ENCODE data around the gene PANX3.
"Not testable (repeated sequence)": the region's sequence is repeated elsewhere in the genome, so short reads cannot be mapped to it uniquely, and the experiment has no call there.

Gene PANX3, protein sequence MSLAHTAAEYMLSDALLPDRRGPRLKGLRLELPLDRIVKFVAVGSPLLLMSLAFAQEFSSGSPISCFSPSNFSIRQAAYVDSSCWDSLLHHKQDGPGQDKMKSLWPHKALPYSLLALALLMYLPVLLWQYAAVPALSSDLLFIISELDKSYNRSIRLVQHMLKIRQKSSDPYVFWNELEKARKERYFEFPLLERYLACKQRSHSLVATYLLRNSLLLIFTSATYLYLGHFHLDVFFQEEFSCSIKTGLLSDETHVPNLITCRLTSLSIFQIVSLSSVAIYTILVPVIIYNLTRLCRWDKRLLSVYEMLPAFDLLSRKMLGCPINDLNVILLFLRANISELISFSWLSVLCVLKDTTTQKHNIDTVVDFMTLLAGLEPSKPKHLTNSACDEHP

DNA sequence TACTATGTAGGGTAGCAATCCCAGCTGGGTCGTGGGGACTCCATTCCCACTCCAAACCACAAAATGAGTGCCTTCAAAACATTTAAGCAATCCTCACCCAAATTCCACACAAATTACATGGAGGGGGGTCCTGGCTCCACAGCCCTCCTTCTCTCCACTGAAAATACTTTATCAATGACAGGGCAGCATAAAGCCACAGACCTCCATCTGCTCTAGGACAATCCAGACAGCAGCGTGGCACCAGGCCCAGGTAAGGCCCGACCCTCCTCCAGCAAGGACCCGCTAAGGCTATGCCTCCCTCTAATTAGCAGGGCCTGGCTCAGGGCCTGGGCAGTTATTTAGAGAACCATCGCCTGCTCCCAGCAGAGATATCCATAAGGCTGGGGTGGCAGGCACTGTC is at the start of gene PANX3:
PANX3 (plus strand) TSS at position 365 of the 400 bp plus-strand sequence. CDS start 129 bp downstream, outside the sequence.
- no peak for DNase-seq

DNA sequence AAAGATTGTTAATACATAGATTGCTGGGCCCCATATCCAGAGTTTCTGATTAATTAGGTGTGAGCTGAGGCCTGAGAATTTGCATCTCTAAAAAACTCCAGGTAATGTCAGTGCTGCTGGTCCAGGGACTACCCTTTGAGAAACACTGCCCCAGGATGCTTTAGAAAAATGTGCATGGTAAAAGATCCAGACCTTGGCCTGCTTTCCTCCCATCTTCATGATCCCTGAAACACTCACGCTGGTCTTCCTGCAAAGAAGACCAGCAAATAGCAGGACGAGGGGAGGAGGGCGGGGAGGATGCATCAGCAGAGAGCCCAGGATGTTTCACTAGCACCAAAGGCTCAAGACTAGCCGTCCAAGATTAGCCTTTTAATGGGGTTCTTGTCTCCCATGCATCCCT is 41.5 kb upstream of the PANX3 start, which contains the start of gene OR8A1:
OR8A1 (plus strand) TSS at position 301 of the 400 bp plus-strand sequence. CDS start 123 bp downstream, outside the sequence.
- DNase-seq: no peak

DNA sequence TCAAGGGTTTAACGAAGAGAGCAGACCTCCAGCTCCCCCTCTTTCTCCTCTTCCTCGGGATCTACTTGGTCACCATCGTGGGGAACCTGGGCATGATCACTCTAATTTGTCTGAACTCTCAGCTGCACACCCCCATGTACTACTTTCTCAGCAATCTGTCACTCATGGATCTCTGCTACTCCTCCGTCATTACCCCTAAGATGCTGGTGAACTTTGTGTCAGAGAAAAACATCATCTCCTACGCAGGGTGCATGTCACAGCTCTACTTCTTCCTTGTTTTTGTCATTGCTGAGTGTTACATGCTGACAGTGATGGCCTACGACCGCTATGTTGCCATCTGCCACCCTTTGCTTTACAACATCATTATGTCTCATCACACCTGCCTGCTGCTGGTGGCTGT is 41.1 kb upstream of the PANX3 start:
- no peak for DNase-seq

DNA sequence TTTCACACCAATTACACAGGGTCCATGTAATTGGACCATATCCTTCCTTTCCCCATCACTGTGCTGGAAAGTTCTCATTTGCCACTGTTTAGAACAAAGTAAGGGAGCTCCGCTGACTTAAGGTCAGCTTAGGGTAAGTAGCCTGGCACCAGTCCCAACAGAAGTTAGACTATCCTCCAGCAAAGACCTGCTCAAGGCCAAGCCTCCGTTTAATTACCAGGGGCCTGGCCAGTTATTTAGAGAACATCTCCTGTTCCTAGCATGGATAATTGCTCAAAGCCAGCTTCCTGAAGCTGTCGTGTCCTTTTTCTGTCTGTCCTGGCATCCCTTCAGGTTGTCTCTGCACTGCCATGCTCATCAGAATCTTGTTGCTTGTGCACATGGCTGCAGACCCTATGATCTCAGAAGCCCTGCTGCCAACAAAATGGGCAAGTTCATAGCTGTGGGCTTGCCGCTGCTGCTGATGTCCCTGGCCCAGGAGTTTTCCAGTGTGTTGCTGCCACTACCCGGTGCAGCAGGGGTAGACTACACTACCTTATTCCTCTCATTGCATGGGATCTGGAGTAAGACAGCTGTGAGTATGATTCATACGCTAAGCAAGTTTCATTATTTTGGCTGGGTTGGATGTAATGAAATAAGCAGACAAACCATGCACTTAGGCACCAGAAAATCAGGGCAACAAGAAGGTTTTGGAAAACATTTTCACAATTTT is 33.4 kb upstream of the PANX3 start:
- no peak for DNase-seq

DNA sequence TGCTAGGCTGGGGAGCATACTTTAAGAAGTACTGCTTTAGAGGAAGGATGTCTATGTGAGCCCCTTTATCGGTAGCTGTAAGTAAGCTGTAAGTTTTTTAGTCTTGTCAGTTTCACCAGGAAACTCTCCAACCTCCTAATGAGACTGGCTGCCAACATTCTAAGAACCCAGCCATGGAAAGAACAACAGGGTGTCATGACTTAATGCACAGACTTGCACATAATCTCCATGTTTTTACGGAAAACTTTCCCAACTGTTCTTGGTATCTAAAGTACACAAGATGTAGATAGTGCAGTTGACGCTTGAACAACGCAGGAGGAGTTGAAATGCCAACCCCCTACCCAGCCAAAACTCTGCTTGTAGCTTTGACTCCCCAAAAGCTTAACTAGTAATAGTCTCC is 32.5 kb upstream of the PANX3 start:
- DNase-seq: no peak

DNA sequence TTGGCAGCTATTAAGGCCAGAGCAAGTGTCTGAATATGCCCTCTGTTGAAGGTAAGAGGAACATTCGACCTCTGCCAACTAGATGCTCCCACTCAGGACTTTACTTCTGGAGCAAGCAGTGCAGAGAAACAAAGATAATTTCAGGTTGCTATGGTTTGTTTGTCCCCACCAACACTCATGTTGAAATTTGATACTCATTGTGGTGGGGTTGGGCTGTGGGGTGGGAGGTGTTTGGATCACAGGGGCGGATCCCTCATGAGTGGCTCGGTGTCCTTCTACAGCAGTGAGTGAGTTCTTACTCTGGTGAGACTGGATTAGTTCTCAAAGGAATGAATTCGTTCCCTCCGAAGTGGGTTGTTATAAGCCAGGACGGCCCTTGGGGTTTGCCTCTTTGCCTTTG is 29.4 kb upstream of the PANX3 start:
- no peak for DNase-seq

DNA sequence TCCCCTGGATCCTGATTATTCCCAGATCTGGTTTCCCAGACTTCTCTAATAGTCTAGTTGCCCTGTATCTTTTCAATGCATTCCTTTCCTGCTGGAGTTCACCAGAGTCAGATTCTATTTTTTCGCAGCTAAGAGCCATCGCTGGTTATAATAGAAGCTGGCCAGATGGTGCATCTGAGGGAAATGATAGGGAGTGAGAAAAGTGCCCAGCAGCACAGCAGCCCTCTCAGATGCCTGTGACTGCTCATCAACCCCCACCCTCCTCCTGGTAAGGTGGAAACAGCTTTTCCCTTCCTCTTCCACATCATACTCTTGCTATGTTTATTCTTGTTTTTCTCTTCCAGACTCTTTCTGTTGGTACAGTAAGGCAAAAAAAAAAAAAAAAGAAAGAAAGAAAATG is 28.7 kb upstream of the PANX3 start:
- DNase-seq: no peak

DNA sequence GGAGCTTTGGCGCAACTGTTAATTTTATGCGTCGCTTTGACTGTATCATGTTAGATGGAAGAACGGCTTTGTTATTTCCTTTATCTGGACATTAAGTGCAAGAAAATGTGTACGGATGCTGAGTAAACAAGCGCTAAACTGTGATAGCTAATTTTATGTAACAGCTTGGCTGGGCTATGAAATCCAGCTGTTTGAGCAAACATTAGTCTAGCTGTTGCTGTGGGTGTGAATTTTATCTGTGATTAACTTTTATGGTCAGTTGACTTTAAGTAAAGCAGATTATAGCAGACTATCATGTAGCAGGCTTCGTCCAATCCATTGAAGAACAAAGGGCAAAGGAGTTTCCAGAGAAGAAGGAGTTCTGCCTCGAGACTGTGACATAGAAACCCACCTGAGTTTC is 27.4 kb upstream of the PANX3 start:
- no peak for DNase-seq

DNA sequence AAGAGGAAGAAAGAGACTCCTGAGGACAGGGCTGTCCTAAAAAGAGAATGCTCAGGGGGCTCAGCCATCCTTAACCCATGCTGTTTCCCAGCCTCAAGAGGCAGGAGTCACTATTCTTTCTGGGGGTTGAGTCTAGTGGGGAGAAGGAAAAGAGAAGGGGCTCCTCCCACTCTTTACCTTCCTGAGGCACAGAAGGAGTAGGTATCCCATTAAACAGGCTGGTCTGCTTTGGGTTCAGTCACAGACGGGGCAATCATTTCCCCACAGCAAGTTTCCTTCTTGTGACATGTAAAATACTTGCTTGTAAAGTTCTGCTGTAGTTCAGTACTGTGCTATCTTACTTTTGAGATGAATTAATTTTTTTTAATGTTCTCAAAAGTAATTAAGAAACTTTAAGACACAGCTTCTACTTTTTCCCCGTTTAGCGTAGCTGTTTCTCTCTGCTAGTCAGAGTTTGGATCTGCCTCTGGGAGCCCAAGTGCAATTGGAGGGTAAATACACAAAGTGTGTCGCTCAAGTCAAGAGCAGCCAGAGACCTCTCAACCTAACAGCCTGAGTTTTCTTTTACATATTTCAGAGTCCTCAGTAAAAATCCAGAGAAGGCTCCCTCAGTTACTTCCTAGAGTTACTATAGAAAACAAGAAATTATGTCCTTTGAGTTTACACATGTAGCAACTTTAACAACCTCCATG is 26.4 kb upstream of the PANX3 start:
- no peak for DNase-seq

DNA sequence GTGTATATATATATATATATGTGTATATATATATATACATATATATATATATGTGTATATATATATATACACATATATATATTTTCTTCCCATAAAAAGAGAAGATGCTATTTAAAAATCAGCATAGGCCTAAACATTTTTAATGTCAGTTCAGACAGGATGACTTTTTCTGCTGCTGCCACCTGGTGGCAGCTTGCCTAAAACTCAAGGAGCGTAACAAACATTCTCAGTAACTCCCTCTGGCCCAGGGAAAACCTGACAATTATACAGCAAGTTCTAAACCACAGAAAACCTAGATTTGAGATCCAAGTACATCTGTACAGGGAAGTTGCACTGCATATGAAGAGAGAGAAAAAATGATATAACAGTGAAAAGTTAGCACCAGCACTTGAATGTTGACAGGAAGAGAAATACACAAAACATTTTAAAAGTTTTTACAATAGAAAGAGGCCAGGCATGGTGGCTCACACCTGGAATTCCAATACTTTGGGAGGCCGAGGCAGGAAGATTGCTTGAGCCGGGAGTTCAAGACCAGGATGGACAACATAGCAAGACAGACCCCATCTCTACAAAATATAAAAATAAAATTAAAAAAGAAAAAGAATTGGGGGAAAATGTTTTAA is 24.9 kb upstream of the PANX3 start:
- DNase-seq: peak; percentile 28 to 49

DNA sequence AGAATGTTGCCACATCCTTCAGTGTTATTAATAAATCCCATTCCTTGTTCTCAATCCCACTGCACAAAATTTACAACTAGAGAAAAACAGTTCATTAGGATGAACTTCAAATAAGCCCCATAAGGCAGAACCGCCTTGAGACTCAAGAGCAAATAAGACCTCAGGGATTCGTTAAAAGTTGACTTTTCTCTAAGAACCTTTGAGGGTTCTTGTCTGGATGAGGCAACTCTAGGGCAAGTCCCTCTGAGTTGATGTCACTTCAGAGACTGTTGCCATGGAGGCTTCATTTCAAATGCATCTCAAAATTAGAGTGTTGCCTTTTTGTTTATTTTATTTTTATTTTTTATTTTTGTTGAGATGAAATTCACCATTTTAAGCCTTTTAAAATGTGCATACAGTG is 19.8 kb upstream of the PANX3 start:
- no peak for DNase-seq

DNA sequence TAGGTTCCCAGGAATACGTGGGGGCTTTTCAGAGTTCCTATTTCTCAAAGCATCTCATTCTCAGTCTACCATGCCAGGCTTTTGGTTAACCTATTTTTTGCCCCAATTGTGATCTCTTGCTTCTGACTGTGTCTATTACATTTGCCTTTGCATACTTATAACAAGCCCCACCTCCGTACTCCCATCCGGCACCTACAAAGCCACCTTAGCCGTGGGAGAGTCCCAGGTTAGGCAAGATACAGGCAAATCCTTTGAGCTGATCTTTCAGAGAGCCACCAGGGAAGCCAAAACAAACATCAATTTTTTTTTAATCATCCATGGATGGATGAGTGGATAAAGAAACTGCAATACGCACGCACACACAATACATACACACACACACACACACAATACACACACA is 18.6 kb upstream of the PANX3 start:
- DNase-seq: no peak

DNA sequence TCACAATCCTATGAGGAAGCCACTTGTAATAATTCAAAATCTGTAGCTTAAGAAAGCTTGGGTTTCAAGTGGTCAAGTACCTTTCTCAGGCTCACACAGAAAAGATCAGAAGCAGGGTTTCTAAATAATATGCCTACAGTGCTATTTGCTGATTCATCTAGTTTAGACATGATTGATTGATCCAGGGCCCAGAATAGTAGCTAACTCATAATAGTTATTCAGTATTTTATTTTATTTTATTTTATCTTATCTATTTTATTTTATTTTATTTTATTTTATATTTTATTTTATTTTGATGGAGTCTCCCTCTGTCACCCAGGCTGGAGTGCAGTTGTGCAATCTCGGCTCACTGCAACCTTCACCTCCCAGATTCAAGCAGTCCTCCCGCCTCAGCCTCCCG is 15.9 kb upstream of the PANX3 start:
- no peak for DNase-seq

DNA sequence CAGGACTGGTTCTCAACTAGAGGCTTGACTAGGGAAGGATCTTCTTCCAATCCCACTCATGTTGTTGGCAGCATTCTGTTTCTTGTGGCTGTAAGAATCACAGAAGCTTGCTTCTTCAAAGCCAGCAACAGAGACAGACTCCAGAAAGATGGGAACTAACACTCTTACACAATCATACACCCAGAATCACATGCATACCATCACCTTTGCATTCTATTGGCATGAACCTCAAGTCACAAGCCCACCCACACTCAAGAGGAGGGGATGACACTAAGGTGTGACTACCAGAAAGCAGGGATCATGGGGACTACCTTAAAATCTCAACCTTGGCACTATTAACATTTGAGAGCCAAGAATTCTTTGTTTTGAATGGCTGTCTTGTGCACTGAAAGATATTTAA is 13.6 kb upstream of the PANX3 start:
- DNase-seq: no peak

DNA sequence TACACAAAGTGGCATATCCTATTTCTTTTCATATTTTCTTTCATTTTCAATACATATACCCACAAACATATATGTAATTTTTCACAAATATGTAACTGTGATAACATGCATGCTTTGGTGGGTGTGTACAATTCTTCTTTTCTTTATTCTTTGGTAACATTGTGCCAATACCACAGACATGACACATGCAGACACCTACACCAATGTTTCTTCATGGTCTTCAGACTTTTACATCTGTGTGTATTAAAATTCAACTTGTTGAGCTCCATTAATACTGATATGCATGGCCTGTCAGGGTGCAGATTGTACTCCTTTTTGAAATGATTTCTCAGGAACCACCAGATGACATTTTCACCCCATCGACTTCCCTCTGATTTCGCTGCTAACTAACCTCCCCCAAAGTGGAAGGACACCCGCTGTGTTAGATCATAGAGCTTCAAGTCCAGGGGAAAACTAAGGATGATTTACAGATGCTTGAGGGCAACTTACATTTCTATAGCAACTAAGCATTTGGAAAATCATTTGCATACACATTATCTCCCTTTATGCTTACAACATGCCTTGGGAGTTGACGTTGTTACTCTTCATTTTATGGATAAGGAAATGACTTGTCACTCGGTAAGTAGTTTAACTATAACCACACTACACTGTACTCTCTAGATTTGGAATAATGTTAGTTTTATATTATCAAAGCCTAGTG is 10.5 kb upstream of the PANX3 start:
- no peak for DNase-seq

DNA sequence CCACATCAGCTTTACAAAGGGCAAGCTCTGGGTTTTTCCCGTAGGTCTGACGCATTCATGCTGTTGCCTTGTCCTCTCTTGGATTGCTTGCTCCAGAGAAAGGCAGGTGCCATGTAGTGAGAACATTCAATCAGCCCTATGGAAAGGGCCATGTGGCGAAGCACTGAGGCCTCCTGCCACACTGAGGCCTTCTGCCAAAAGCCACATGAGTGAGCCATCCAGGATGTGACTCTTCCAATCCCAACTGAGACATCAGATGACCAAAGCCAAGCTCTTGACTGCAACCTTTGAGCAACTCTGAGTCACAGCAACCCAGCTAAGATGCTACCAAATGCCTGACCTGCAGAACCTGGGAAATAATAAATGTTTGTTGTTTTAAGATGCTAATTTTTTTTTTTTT is 9.0 kb upstream of the PANX3 start:
- DNase-seq: no peak

DNA sequence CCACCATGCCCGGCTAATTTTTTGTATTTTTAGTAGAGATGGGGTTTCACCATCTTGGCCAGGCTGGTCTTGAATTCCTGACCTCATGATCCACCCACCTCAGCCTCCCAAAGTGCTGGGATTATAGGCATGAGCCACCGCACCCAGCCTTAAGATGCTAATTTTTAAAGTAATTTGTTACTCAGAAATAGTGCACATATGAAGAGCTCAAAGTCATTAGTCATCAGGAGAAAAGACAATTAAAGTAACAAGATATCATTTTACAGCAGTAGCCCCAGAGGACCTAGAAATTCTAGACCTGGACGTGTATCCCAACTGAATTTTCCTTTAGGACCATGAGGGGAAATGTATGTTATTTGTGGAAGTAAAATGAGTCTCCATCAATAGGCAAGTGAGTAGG is 8.5 kb upstream of the PANX3 start:
- DNase-seq: not testable (repeated sequence)

DNA sequence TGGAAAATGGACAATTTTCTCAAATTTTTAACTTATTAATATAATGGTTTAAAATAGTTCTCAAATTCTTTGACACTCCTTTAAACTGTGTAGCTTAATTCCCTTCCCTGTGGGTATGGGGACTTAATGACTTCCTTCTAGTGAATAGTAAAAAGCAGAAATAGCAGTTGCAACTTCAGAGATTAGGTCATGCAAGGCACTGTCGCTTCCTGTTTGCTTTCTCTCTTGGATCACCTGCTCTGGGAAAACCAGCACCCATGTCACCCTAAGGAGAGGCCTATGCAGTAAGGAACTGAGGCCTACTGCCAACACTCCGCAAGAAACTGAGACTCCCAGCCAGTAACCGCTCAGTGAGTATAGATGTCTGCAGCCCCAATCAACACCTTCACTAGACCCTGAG is 5.5 kb upstream of the PANX3 start:
- DNase-seq: no peak

DNA sequence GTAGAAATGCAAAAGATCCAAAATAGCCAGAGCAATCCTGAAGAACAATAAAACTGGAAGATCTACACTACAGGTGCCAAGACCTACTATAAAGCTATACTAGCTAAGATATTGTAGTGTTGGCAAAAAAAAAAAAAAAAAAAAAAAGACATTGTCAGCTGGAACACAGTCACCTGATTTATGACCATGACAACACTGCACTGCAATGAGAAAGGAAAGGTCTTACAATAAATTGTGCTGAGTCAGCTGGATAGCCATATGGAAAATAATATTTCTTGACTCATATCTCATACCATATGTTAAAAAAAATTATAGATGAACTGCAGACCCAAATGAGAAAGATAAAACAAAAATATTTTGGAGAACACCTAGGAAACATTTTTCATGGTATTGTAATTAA is 3.1 kb upstream of the PANX3 start:
- no peak for DNase-seq

DNA sequence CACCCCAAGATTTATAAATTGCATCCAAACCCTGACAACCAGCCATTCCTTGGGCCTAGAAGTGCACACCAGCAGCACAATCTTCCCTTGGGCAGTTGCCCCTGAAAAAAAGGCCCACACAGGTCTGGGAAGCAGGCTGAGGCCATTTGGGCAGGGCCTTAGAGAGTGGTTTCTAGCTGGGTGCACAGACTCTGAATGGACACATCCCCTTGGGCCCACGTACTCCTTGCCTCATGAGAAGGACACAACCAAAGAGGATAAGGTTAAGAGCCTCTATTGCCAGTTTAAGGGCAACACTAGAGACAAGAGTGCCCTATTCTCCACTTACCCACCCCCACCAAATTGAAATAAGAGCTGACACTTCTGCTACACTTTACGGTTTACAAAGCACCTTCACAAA is 933 bp upstream of the PANX3 start:
- DNase-seq: no peak

DNA sequence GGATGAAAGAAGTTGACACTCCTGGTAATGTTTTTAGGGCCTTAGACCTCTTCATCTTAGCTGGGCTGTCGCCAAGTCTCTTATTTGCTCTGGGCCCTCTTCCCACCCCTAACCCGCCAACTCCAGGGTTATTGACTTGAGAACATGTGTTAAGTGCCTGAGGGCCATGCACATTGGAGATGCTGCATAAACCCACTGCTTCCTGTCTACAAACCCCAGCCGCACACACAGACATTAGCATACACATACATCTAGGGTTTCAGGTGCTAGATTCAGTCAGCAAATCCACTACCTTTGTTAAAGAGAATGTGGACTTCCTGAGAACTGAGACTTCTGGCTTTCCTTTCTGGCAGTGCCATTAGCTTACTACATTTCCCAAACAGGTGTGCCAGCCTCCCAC is 817 bp downstream of the PANX3 start:
- DNase-seq: no peak

DNA sequence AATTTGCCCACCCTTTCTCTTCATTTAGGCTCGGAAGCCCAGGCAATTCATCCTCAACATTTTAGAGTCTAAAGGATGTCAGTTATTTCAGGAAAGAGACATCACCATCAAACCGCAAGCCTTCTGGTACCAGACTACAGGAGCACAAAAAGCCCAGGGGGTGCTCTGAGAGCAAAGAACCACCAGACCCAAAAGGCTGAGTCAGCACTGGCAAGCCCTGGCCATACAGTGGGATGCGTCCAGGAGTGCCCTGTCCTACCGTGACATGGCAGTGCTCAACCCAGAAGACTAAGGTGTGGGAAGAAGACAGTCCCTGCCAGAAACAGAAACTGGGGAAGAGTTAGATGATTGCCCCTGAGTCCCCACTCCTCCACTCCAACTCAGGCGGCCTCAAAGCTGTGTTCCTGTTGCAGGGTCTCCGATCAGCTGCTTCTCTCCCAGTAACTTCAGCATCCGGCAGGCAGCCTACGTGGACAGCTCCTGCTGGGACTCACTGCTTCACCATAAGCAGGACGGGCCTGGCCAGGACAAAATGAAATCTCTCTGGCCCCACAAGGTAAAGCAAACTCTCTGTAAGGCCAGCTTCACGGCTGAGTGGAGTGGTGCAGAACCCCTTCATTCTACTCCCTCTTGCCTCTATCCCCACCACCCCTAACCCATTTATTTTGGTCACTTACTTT is 1.5 kb downstream of the PANX3 start:
- no peak for DNase-seq

Measured in stimulated activated CD4-positive, alpha-beta T cell treated with anti-CD3 and anti-CD28 coated beads, Interleukin-2, amount 100 ng/mL, for 48 hours (primary cell).